Panc1 (cell line): ENCODE measurements around the gene ACSM2B. TPM values are rescaled to one million over a fixed set of nuclear protein-coding genes. Genes with fewer than 3 reads are reported as not detected.
"Not testable (repeated sequence)": the region's sequence is repeated elsewhere in the genome, so short reads cannot be mapped to it uniquely, and the experiment has no call there.

Source experiments
- ATAC-seq: fragments of 200-7000 bp; cut with Tn5 transposase; 2 replicates; pipeline ENCODE4 v1.9.1; 2020; ENCODE audit warnings: mild to moderate bottlenecking, moderate library complexity
- BruUV-seq: library from RNA; stranded (reverse); fragments of 400-500 nt; replicated peaks from 2 replicates; lab custom pipeline; 2021; lab: Mats Ljungman, UMichigan
- CTCF ChIA-PET: fragments of 300-600 bp; sonication (Branson Sonifier 250); formaldehyde crosslinking; loops from one replicate; lab custom pipeline; 2022; ENCODE audit warnings: antibody characterized with exemption; lab: Charles Lee
- POLR2A ChIA-PET: fragments of 300-600 bp; sonication (Branson Sonifier 250); formaldehyde crosslinking; loops from one replicate; lab custom pipeline; 2022; ENCODE audit warnings: antibody characterized with exemption; lab: Charles Lee
- DNase-seq: peaks from one replicate; pipeline ENCODE4 v3.0.0-alpha.2; 2010; ENCODE audit warnings: low read depth, low spot score
- H3K27ac ChIP-seq: 2 replicates; pipeline ENCODE4 v1.5.1; 2011; ENCODE audit warnings: mild to moderate bottlenecking, low read length, inconsistent platforms
- H3K27me3 ChIP-seq: fragments of 200-500 bp; sonication (Bioruptor generic); 2 replicates; pipeline ENCODE4 v1.6.0; 2014; ENCODE audit warnings: low read length, inconsistent platforms; ENCODE audit not compliant: control insufficient read depth, insufficient read depth
- H3K36me3 ChIP-seq: fragments of 200-500 bp; sonication (Bioruptor generic); 2 replicates; pipeline ENCODE4 v1.5.1; 2014; ENCODE audit warnings: inconsistent platforms, mild to moderate bottlenecking, low read length, moderate library complexity; ENCODE audit not compliant: control insufficient read depth, insufficient read depth
- H3K4me1 ChIP-seq: 2 replicates; pipeline ENCODE4 v1.5.1; 2011; ENCODE audit warnings: inconsistent platforms, mild to moderate bottlenecking, low read length, moderate library complexity; ENCODE audit not compliant: control insufficient read depth, insufficient read depth
- H3K4me3 ChIP-seq, 2 experiments: 2 replicates each; pipeline ENCODE4 v1.5.1; 2011 to 2012; ENCODE audit warnings: low read depth in 2 of 2, low read length in 2 of 2, mild to moderate bottlenecking in 2 of 2, inconsistent platforms in 1 of 2, moderate library complexity in 1 of 2
- H3K9me3 ChIP-seq: fragments of 200-500 bp; sonication (Bioruptor generic); 2 replicates; pipeline ENCODE4 v1.5.1; 2014; ENCODE audit warnings: low read depth, mild to moderate bottlenecking, inconsistent platforms, low read length, moderate library complexity; ENCODE audit not compliant: control insufficient read depth, insufficient read depth
- CTCF ChIP-seq: fragments of 450-650 bp; IDR thresholded peaks from 2 replicates; pipeline ENCODE4 v1.5.1; 2017; ENCODE audit warnings: mild to moderate bottlenecking
- POLR2AphosphoS5 ChIP-seq: IDR thresholded peaks from 2 replicates; pipeline ENCODE4 v1.6.1; 2012; ENCODE audit warnings: mild to moderate bottlenecking, low read depth, low read length, moderate library complexity
- REST ChIP-seq, 2 experiments: IDR thresholded peaks; 2 replicates each; pipeline ENCODE4 v1.6.1; 2011 to 2012; ENCODE audit warnings: low read depth in 2 of 2, control low read depth in 1 of 2, low read length in 1 of 2, mild to moderate bottlenecking in 1 of 2, moderate library complexity in 1 of 2; ENCODE audit not compliant: insufficient read depth in 1 of 2
- in situ Hi-C: cut with HindIII; loops from 2 replicates; pipeline ENCODE4 v1.10.0; 2016; ENCODE audit warnings: low sequenced_read_pairs, low pct_unique_long_range_greater_than_20kb
- intact Hi-C: fragments of 100-400 bp; cut with micrococcal nuclease; formaldehyde crosslinking; loops from one replicate; pipeline ENCODE4 v1.10.0; 2022; ENCODE audit not compliant: unreplicated experiment
- total RNA-seq: library from RNA; stranded (reverse); gene quantifications from one replicate; pipeline ENCODE4 v1.2.1, GENCODE V29; 2021; ENCODE audit not compliant: unreplicated experiment

Gene ACSM2B
- total RNA-seq, 1 experiment from 2014 or later = 0.10 TPM

GRCh38 chr16:20602205-20602604 lies 26.0 kb upstream of the ACSM2B start:
- DNase-seq, POLR2A ChIA-PET, CTCF ChIA-PET: not testable (repeated sequence)

GRCh38 chr16:20599475-20599874 lies 23.3 kb upstream of the ACSM2B start:
- H3K27me3 ChIP-seq, in situ Hi-C loops, BruUV-seq, H3K4me1 ChIP-seq, intact Hi-C loops, H3K4me3 ChIP-seq, H3K27ac ChIP-seq, CTCF ChIA-PET, POLR2A ChIA-PET, ATAC-seq, H3K9me3 ChIP-seq, H3K36me3 ChIP-seq, DNase-seq: not testable (repeated sequence)

More at GRCh38 chr16:20602205-20602604, 26.0 kb upstream of the ACSM2B start:
- intact Hi-C loops, BruUV-seq, H3K27me3 ChIP-seq, H3K4me3 ChIP-seq, H3K9me3 ChIP-seq, H3K36me3 ChIP-seq, in situ Hi-C loops, H3K27ac ChIP-seq, H3K4me1 ChIP-seq: not testable (repeated sequence)
- peak; percentile 61 for TF ChIP-seq CTCF
- peak; percentile 78 for ATAC-seq

GRCh38 chr16:20598832-20599469 lies 22.8 kb upstream of the ACSM2B start:
- intact Hi-C loops = no loop called here

GRCh38 chr16:20595694-20596093 lies 19.5 kb upstream of the ACSM2B start:
- H3K27me3 ChIP-seq, in situ Hi-C loops, BruUV-seq, H3K9me3 ChIP-seq, intact Hi-C loops, H3K36me3 ChIP-seq, H3K4me1 ChIP-seq, H3K27ac ChIP-seq, ATAC-seq, CTCF ChIA-PET, POLR2A ChIA-PET, DNase-seq, H3K4me3 ChIP-seq: not testable (repeated sequence)

More at GRCh38 chr16:20598832-20599469, 22.8 kb upstream of the ACSM2B start:
- Histone ChIP-seq H3K36me3 (no peaks in the 10 kb centered on the region), H3K27ac (no peak overlapping the region), H3K9me3 (no peaks in the 10 kb centered on the region), H3K27me3 (no peaks in the 10 kb centered on the region), H3K4me3 (no peak overlapping the region), H3K4me1 (no peaks in the 10 kb centered on the region)
- BruUV-seq = no TSS peak
- ChIA-PET CTCF (no interaction called here), POLR2A (no interaction called here)
- peak; percentile 72 to 82 for TF ChIP-seq REST (IDR thresholded peaks at IDR 0.05; ENCODE audit: insufficient read depth in 1 of 2, low read depth in 2 of 2, low read length in 1 of 2)
- no peak for TF ChIP-seq POLR2AphosphoS5
- in situ Hi-C loops = no loop called here
- no peak for ATAC-seq
- no peak for DNase-seq

- H3K27ac ChIP-seq, DNase-seq, H3K4me1 ChIP-seq, H3K27me3 ChIP-seq, intact Hi-C loops, H3K36me3 ChIP-seq, BruUV-seq, H3K9me3 ChIP-seq, in situ Hi-C loops, CTCF ChIA-PET, POLR2A ChIA-PET, ATAC-seq, H3K4me3 ChIP-seq: not testable (repeated sequence)
These were observed 18.9 kb upstream of the ACSM2B start for GRCh38 chr16:20595068-20595467.
